HCT116 (cell line): ENCODE results near the gene ADORA2B. TPM values are rescaled to one million over a fixed set of nuclear protein-coding genes. Genes with fewer than 3 reads are reported as not detected.

Experiments
- ATAC-seq: fragments of 200-7000 bp; cut with Tn5 transposase; 2 replicates; pipeline ENCODE4 v1.9.1; 2020; ENCODE audit warnings: mild to moderate bottlenecking, moderate library complexity
- BruUV-seq: library from RNA; stranded (reverse); fragments of 400-500 nt; replicated peaks from 2 replicates; lab custom pipeline; 2021; lab: Mats Ljungman, UMichigan
- CTCF ChIA-PET: fragments of 300-600 bp; sonication (Branson Sonifier 250); formaldehyde crosslinking; loops from one replicate; lab custom pipeline; 2021; ENCODE audit warnings: antibody characterized with exemption; lab: Charles Lee
- POLR2A ChIA-PET: fragments of 300-600, 350-600 bp; sonication (Branson Sonifier 250); formaldehyde crosslinking; loops from one replicate; lab custom pipeline; 2021; ENCODE audit warnings: antibody characterized with exemption; lab: Charles Lee
- RAD21 ChIA-PET, 2 experiments: fragments of 300-600 bp; sonication (Branson Sonifier 250); formaldehyde crosslinking; loops; one replicate each; lab custom pipeline; 2023; ENCODE audit warnings: low total read pairs in 2 of 2; ENCODE audit not compliant: uncharacterized antibody in 2 of 2, unreplicated experiment in 2 of 2, low non-redundant PET in 1 of 2; lab: Charles Lee
- DNase-seq: peaks from one replicate; pipeline ENCODE4 v3.0.0-alpha.2; 2010; ENCODE audit warnings: low read depth, low spot score
- H2AFZ ChIP-seq: fragments of 200-600 bp; shearing (Covaris generic), sonication (generic); 2 replicates; pipeline ENCODE4 v1.6.1; 2017; ENCODE audit warnings: low read depth, mixed run types, mixed read lengths, antibody characterized with exemption, low read length; ENCODE audit not compliant: poor library complexity, severe bottlenecking
- H3K27ac ChIP-seq: 2 replicates; pipeline ENCODE4 v1.5.1; 2012; ENCODE audit warnings: low read depth, low read length
- H3K27me3 ChIP-seq: fragments of 200-600 bp; sonication (generic); 2 replicates; pipeline ENCODE4 v1.6.1; 2016; ENCODE audit warnings: mixed run types, low read length, mixed read lengths; ENCODE audit not compliant: insufficient read depth
- H3K36me3 ChIP-seq, 2 experiments: fragments of 200-500 bp in 1 of 2; fragments of 200-600 bp in 1 of 2; sonication (Bioruptor generic) in 1 of 2; sonication (generic) in 1 of 2; 2 replicates each; pipeline versions ENCODE4 v1.5.1 to v1.6.1; 2014 to 2016; ENCODE audit warnings: low read length in 2 of 2, inconsistent platforms in 1 of 2, mixed read lengths in 1 of 2, mixed run types in 1 of 2; ENCODE audit not compliant: insufficient read depth in 2 of 2, control insufficient read depth in 1 of 2
- H3K4me1 ChIP-seq, 2 experiments: fragments of 200-600 bp in 1 of 2; sonication (generic) in 1 of 2; 2 replicates each; pipeline versions ENCODE4 v1.5.1 to v1.6.1; 2012 to 2017; ENCODE audit warnings: low read length in 2 of 2, inconsistent platforms in 1 of 2, mild to moderate bottlenecking in 1 of 2, mixed read lengths in 1 of 2, mixed run types in 1 of 2, moderate library complexity in 1 of 2; ENCODE audit not compliant: insufficient read depth in 2 of 2, control insufficient read depth in 1 of 2
- H3K4me2 ChIP-seq: fragments of 200-600 bp; sonication (generic); 2 replicates; pipeline ENCODE4 v1.6.1; 2017; ENCODE audit warnings: mixed run types, low read length, mixed read lengths
- H3K4me3 ChIP-seq, 2 experiments: fragments of 200-600 bp in 1 of 2; sonication (generic) in 1 of 2; replicated peaks in 1 of 2; 2 replicates each; pipeline ENCODE4 v1.5.1; 2011 to 2016; ENCODE audit warnings: low read length in 2 of 2, control low read depth in 1 of 2, low read depth in 1 of 2, mild to moderate bottlenecking in 1 of 2, mixed read lengths in 1 of 2, mixed run types in 1 of 2
- H3K79me2 ChIP-seq: fragments of 200-600 bp; sonication (generic); 2 replicates; pipeline ENCODE4 v1.6.1; 2017; ENCODE audit warnings: mild to moderate bottlenecking, mixed run types, low read length, moderate library complexity, mixed read lengths; ENCODE audit not compliant: insufficient read depth
- H3K9ac ChIP-seq: fragments of 200-600 bp; sonication (generic); 2 replicates; pipeline ENCODE4 v1.6.1; 2016; ENCODE audit warnings: low read length, mixed read lengths
- H3K9me2 ChIP-seq: fragments of 200-600 bp; sonication (generic), shearing (Covaris generic); 2 replicates; pipeline ENCODE4 v1.6.1; 2017; ENCODE audit warnings: mixed run types, mild to moderate bottlenecking, moderate library complexity; ENCODE audit not compliant: insufficient read depth
- H3K9me3 ChIP-seq, 2 experiments: fragments of 200-500 bp in 1 of 2; fragments of 200-600 bp in 1 of 2; sonication (Bioruptor generic) in 1 of 2; sonication (generic) in 1 of 2; 2 replicates each; pipeline ENCODE4 v1.6.1; 2014 to 2017; ENCODE audit warnings: low read length in 2 of 2, mixed read lengths in 2 of 2, inconsistent platforms in 1 of 2, low read depth in 1 of 2, mild to moderate bottlenecking in 1 of 2, mixed run types in 1 of 2, moderate library complexity in 1 of 2; ENCODE audit not compliant: control insufficient read depth in 1 of 2, insufficient read depth in 1 of 2
- H4K20me1 ChIP-seq: fragments of 200-600 bp; sonication (generic), shearing (Covaris generic); 2 replicates; pipeline ENCODE4 v1.6.1; 2017; ENCODE audit warnings: mixed run types, mild to moderate bottlenecking, moderate library complexity; ENCODE audit not compliant: insufficient read depth
- CEBPB ChIP-seq: IDR thresholded peaks from 2 replicates; pipeline ENCODE4 v1.6.1; 2012; ENCODE audit warnings: low read depth
- ELF1 ChIP-seq: IDR thresholded peaks from 2 replicates; pipeline ENCODE4 v1.6.1; 2012; ENCODE audit warnings: low read depth, borderline replicate concordance
- POLR2A ChIP-seq: IDR thresholded peaks from 2 replicates; pipeline ENCODE4 v1.7.0; 2011; ENCODE audit warnings: borderline replicate concordance; ENCODE audit not compliant: insufficient read depth, insufficient read length; ENCODE audit errors: extremely low read depth
- RAD21 ChIP-seq: IDR thresholded peaks from 2 replicates; pipeline ENCODE4 v1.6.1; 2012; ENCODE audit warnings: low read depth, mild to moderate bottlenecking
- SIN3A ChIP-seq: IDR thresholded peaks from 2 replicates; pipeline ENCODE4 v1.6.1; 2012; ENCODE audit warnings: low read depth
- YY1 ChIP-seq: IDR thresholded peaks from 2 replicates; pipeline ENCODE4 v1.6.1; 2011; ENCODE audit warnings: low read length, low read depth, moderate library complexity, mild to moderate bottlenecking; ENCODE audit not compliant: insufficient replicate concordance; ENCODE audit errors: extremely low read depth
- intact Hi-C: fragments of 100-400 bp; cut with micrococcal nuclease; formaldehyde crosslinking; loops from 2 replicates; pipeline ENCODE4 v1.10.0; 2022
- total RNA-seq: library from RNA; stranded (reverse); gene quantifications from one replicate; pipeline ENCODE4 v1.2.1, GENCODE V29; 2021; ENCODE audit not compliant: unreplicated experiment

The ADORA2B gene
- total RNA-seq, 1 experiment from 2014 or later, result 47.5 TPM

- CTCF ChIA-PET, result interaction anchor here (1.2 kb wide), 1 partner anchor 22 kb away, joined by 4 read pairs; no protein-coding TSS in a partner anchor
- Histone ChIP-seq H3K9me2 (no peaks in the 10 kb centered on the region), H2AFZ (no peak overlapping the region), H3K9ac (peak overlapping the region; percentile 63), H3K36me3 (peaks cover 0 to 32% of the 10 kb centered on the region in 2 experiments; a peak in 1 of 4 replicates), H3K4me2 (peak overlapping the region; percentile 80), H3K27me3 (no peaks in the 10 kb centered on the region), H3K27ac (peak overlapping the region; percentile 92), H3K79me2 (peaks cover 99% of the 10 kb centered on the region), H4K20me1 (no peaks in the 10 kb centered on the region), H3K4me3 (peak overlapping the region in 1 of 2 experiments; percentile 31; a peak in 1 of 4 replicates), H3K9me3 (no peaks in the 10 kb centered on the region), H3K4me1 (peaks cover 68 to 95% of the 10 kb centered on the region in 2 experiments)
- no TSS peak for BruUV-seq
- ATAC-seq (peak; percentile 48), DNase-seq (no peak)
- POLR2A ChIA-PET, result interaction anchor here (1.5 to 2.7 kb wide), 2 partner anchors 21 to 33 kb away, joined by 3 to 13 read pairs; partner anchors contain the start of genes TTC19 and ZSWIM7
- intact Hi-C loops, result no loop called here
- no peak for TF ChIP-seq CEBPB
- TF ChIP-seq POLR2A, result no peak
- RAD21 ChIA-PET, result interaction anchor here in 1 of 2 experiments (0.6 to 0.7 kb wide), 2 partner anchors 14 to 389 kb away, joined by 3 read pairs; no protein-coding TSS in a partner anchor
Observed at GRCh38 chr17:15966879-15967248, 21.9 kb downstream of the ADORA2B start.

GRCh38 chr17:15967706-15968399 is 22.9 kb downstream of the ADORA2B start:
- DNase-seq, result no peak
- no TSS peak for BruUV-seq
- H3K9me2 ChIP-seq, result no peaks in the 10 kb centered on the region
- H4K20me1 ChIP-seq, result no peaks in the 10 kb centered on the region
- H3K36me3 ChIP-seq, result peaks cover 0 to 34% of the 10 kb centered on the region in 2 experiments; a peak in 1 of 4 replicates
- no peak for ATAC-seq
- H3K27me3 ChIP-seq, result no peaks in the 10 kb centered on the region
- peak overlapping the region; percentile 92 for H3K27ac ChIP-seq
- TF ChIP-seq RAD21, result no peak
- no peak for TF ChIP-seq YY1
- TF ChIP-seq SIN3A, result no peak
- no peak for TF ChIP-seq ELF1
- H3K9ac ChIP-seq, result peak overlapping the region; percentile 63; the same call in 1 of the 2 replicates
- H3K4me3 ChIP-seq, result no peak overlapping the region
- ChIA-PET POLR2A (no interaction called here), RAD21 (no interaction called here), CTCF (no interaction called here)
- peaks cover 99% of the 10 kb centered on the region for H3K79me2 ChIP-seq
- H3K4me2 ChIP-seq, result peak overlapping the region; percentile 80; the same call in 1 of the 2 replicates
- H3K4me1 ChIP-seq, result peaks cover 65 to 94% of the 10 kb centered on the region in 2 experiments
- H3K9me3 ChIP-seq, result no peaks in the 10 kb centered on the region
- H2AFZ ChIP-seq, result no peak overlapping the region
- intact Hi-C loops, result no loop called here
